Kidney (tissue), 14 donors: ENCODE results near the gene PROP1. TPM values are rescaled to one million over a fixed set of nuclear protein-coding genes. Genes with fewer than 3 reads are reported as not detected.
"Not testable (repeated sequence)": the region's sequence is repeated elsewhere in the genome, so short reads cannot be mapped to it uniquely, and the experiment has no call there.

Experiments used
- DNase-seq, 5 donors: peaks; one replicate each; pipeline ENCODE4 v3.0.0-alpha.2; 2013 to 2020
- FAIRE-seq: peaks from 2 replicates; lab custom pipeline; 2012; peaks lifted over from hg19 to GRCh38; lab: Jason Lieb, UNC
- H3K27ac ChIP-seq, 2 donors: one replicate each; pipeline ENCODE4 v1.7.0; 2013; ENCODE audit warnings: low read depth in 2 of 2, low read length in 2 of 2, inconsistent platforms in 1 of 2
- H3K27me3 ChIP-seq: one replicate; pipeline ENCODE4 v1.7.1; 2013; ENCODE audit warnings: low read length, inconsistent platforms; ENCODE audit not compliant: control insufficient read depth, insufficient read depth
- H3K36me3 ChIP-seq, 3 donors: one replicate each; pipeline versions ENCODE4 v1.7.0 to v1.7.1; 2013; ENCODE audit warnings: low read length in 3 of 3, control low read depth in 1 of 3, inconsistent platforms in 1 of 3; ENCODE audit not compliant: insufficient read depth in 3 of 3, control insufficient read depth in 2 of 3
- H3K4me1 ChIP-seq, 3 donors: one replicate each; pipeline versions ENCODE4 v1.7.0 to v1.7.1; 2013; ENCODE audit warnings: low read length in 3 of 3, inconsistent platforms in 1 of 3, low read depth in 1 of 3; ENCODE audit not compliant: control insufficient read depth in 2 of 3, insufficient read depth in 2 of 3
- H3K4me3 ChIP-seq, 3 donors: one replicate each; pipeline versions ENCODE4 v1.7.0 to v1.8.1; 2013; ENCODE audit warnings: low read length in 3 of 3, control low read depth in 1 of 3, inconsistent platforms in 1 of 3
- H3K9ac ChIP-seq, 3 donors: one replicate each; pipeline versions ENCODE4 v1.7.0 to v1.7.1; 2013; ENCODE audit warnings: low read length in 3 of 3, control low read depth in 1 of 3, inconsistent platforms in 1 of 3
- H3K9me3 ChIP-seq, 3 donors: one replicate each; pipeline versions ENCODE4 v1.7.0 to v1.7.1; 2013; ENCODE audit warnings: low read length in 3 of 3, control low read depth in 1 of 3, inconsistent platforms in 1 of 3; ENCODE audit not compliant: control insufficient read depth in 2 of 3, insufficient read depth in 1 of 3
- CTCF ChIP-seq: IDR thresholded peaks from 3 replicates; pipeline ENCODE4 v1.5.1; 2012; ENCODE audit warnings: mild to moderate bottlenecking, moderate library complexity, borderline replicate concordance; ENCODE audit not compliant: insufficient read depth; ENCODE audit errors: extremely low read depth
- intact Hi-C: fragments of 100-400 bp; cut with DNase I; formaldehyde crosslinking; loops from one replicate; pipeline ENCODE4 v1.11.1; 2022
- polyA plus RNA-seq: library from polyadenylated mRNA; stranded (reverse); fragments of 350-450 nt; fragmentation: Illumina TruSeq; extraction: RNeasy Lipid Tissue Mini Kit (QIAGEN cat#74804); gene quantifications from one replicate; pipeline ENCODE4 v1.2.3, GENCODE V29; 2014; ENCODE audit warnings: low read depth, low replicate concordance; ENCODE audit not compliant: insufficient read depth
- total RNA-seq: library from RNA; stranded (reverse); fragmentation: NEBNext Ultra II Directional; extraction: Animal tissue kit (Norgen Biotek cat#: 25700); gene quantifications from one replicate; pipeline ENCODE4 v1.2.1, GENCODE V29; 2021
- donor health status: control.
- donor health status: control.
- donor health status: control.
- donor health status: control.
- donor health status: control.
- donor health status: DM: yes; HTN: yes; CAD: no.
- donor health status: Normal renal cell carcinoma (clear cell type).

Gene PROP1
- total and polyA plus RNA-seq, 2 donors from 2014 or later, result not detected

- intact Hi-C loops, result no loop called here
- Histone ChIP-seq H3K36me3 (no peaks in the 10 kb centered on the region), H3K27me3 (no peaks in the 10 kb centered on the region), H3K9me3 (peaks cover 0 to 5% (median 0%) of the 10 kb centered on the region in 3 donors), H3K27ac (no peak overlapping the region), H3K9ac (no peak overlapping the region), H3K4me3 (no peak overlapping the region), H3K4me1 (no peaks in the 10 kb centered on the region)
- DNase-seq (no peak), FAIRE-seq (no peak)
- no peak for TF ChIP-seq CTCF
These were observed 22.9 kb downstream of the PROP1 start for GRCh38 chr5:177973066-177973635.

GRCh38 chr5:177972613-177973012 is 23.4 kb downstream of the PROP1 start:
- H3K4me3 ChIP-seq, result no peak overlapping the region
- TF ChIP-seq CTCF, result no peak
- DNase-seq, result no peak
- H3K9me3 ChIP-seq, result peaks cover 0 to 5% (median 0%) of the 10 kb centered on the region in 3 donors
- intact Hi-C loops, result no loop called here
- no peaks in the 10 kb centered on the region for H3K4me1 ChIP-seq
- no peak for FAIRE-seq
- H3K27ac ChIP-seq, result no peak overlapping the region
- no peak overlapping the region for H3K9ac ChIP-seq
- H3K27me3 ChIP-seq, result no peaks in the 10 kb centered on the region
- H3K36me3 ChIP-seq, result no peaks in the 10 kb centered on the region

GRCh38 chr5:177972014-177972413 is 24.0 kb downstream of the PROP1 start:
- H3K9ac ChIP-seq, H3K27me3 ChIP-seq, H3K4me1 ChIP-seq, H3K36me3 ChIP-seq, H3K4me3 ChIP-seq, H3K27ac ChIP-seq, DNase-seq, FAIRE-seq, intact Hi-C loops, H3K9me3 ChIP-seq: not testable (repeated sequence)

GRCh38 chr5:177968661-177969211 is 27.3 kb downstream of the PROP1 start:
- Histone ChIP-seq H3K36me3 (no peaks in the 10 kb centered on the region), H3K9ac (no peak overlapping the region), H3K27ac (no peak overlapping the region), H3K27me3 (no peaks in the 10 kb centered on the region), H3K4me3 (no peak overlapping the region), H3K9me3 (no peaks in the 10 kb centered on the region), H3K4me1 (no peaks in the 10 kb centered on the region)
- FAIRE-seq, result no peak
- no peak for TF ChIP-seq CTCF
- DNase-seq, result no peak
- intact Hi-C loops, result no loop called here
